H1 (cell line): Measurements from ENCODE around the gene AOPEP. TPM values are rescaled to one million over a fixed set of nuclear protein-coding genes. Genes with fewer than 3 reads are reported as not detected.

Source experiments
- BACH1 ChIP-seq: IDR thresholded peaks from 2 replicates; pipeline ENCODE4 v1.6.1; 2012; ENCODE audit warnings: low read length, improper control_type of control experiment
- CBX8 ChIP-seq: fragments of 300-800, 300-1000 bp; sonication (generic); IDR thresholded peaks from 2 replicates; pipeline ENCODE4 v1.7.1; 2016; ENCODE audit warnings: low read depth, low read length, borderline replicate concordance
- CHD7 ChIP-seq: fragments of 300-600 bp; sonication (generic); IDR thresholded peaks from 2 replicates; pipeline ENCODE4 v1.7.1; 2012; ENCODE audit warnings: low read length, moderate library complexity, mild to moderate bottlenecking, inconsistent platforms; ENCODE audit not compliant: insufficient replicate concordance
- MAFK ChIP-seq: IDR thresholded peaks from 2 replicates; pipeline ENCODE4 v1.6.1; 2012; ENCODE audit warnings: low read depth, mild to moderate bottlenecking, improper control_type of control experiment, low read length
- polyA plus RNA-seq, 7 experiments: library from polyadenylated mRNA; depleted of rRNA in 3 of 7; stranded (reverse) in 5 of 7; unstranded in 2 of 7; fragments of >200 nt in 5 of 7; fragments of 200-250 nt in 2 of 7; gene quantifications; 1 replicate in 5 of 7; 2 replicates in 1 of 7; 4 replicates in 1 of 7; pipeline versions ENCODE4 v1.2.1 to v1.2.3, GENCODE V29; 2011 to 2013; ENCODE audit warnings: missing spikeins in 2 of 7, mixed read lengths in 2 of 7
- total RNA-seq: library from RNA; stranded (reverse); fragmentation: NEBNext Ultra II Directional; extraction: Animal tissue kit (Norgen Biotek cat#: 25700); gene quantifications from 2 replicates; pipeline ENCODE4 v1.2.1, GENCODE V29; 2021

AOPEP gene
- total and polyA plus RNA-seq, 2 of the 8 experiments (the other 6 are each of a cell fraction or from before 2014, with no cell fraction given), result 6.1 to 14.3 TPM

GRCh38 chr9:94717761-94718160 is 8.7 kb upstream of the AOPEP start (continued):
- TF ChIP-seq CHD7 (no peak), CBX8 (no peak), MAFK (no peak), BACH1 (no peak)
